Measurements from ENCODE around the gene GALNT10. TPM values are rescaled to one million over a fixed set of nuclear protein-coding genes. Genes with fewer than 3 reads are reported as not detected.

GALNT10 gene
- polyA plus RNA-seq, 1 experiment = 93.1 TPM

DNA sequence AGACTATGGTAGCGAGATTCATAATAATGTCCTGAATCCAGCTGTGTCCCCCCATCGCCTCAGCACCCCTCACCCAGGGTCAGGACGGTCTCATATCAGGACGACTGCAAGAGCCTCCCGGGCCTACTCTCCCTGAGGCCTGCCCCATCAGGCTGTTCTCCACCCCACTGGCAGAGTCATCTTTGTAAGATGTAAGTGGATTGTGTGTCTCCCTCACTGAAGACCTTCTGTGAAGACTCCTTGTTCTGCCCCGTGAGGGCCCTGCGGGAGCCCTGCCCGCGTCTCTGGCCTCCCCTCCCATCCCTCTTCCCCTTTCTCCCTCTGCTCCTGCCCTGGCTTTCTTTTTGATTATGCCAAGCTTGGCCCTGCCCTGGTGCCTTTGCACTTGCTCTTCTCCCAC lies 211.4 kb downstream of the GALNT10 start:
- TF ChIP-seq CTCF (IDR thresholded peaks at IDR 0.05; ENCODE audit: low read depth, low read length) = no peak

GRCh38 chr5:154402611-154403010 lies 212.1 kb downstream of the GALNT10 start:
- POLR2A ChIA-PET = no interaction called here

More for the DNA sequence above, 211.4 kb downstream of the GALNT10 start:
- ChIA-PET CTCF (interaction anchor here (1.0 kb wide), 1 partner anchor 327 kb away, joined by 3 read pairs; no protein-coding TSS in a partner anchor), POLR2A (no interaction called here)
- H3K4me3 ChIP-seq (ENCODE audit: low read depth, low read length) = no peak overlapping the region
- no peaks in the 10 kb centered on the region for H3K9me3 ChIP-seq (ENCODE audit: control insufficient read depth, insufficient read depth, low read length)
- DNase-seq (ENCODE audit: low read depth, low spot score) = no peak
- no peak overlapping the region for H3K27ac ChIP-seq (ENCODE audit: low read depth, low read length)
- no peaks in the 10 kb centered on the region for H3K27me3 ChIP-seq (ENCODE audit: control insufficient read depth, insufficient read depth, low read length)

DNA sequence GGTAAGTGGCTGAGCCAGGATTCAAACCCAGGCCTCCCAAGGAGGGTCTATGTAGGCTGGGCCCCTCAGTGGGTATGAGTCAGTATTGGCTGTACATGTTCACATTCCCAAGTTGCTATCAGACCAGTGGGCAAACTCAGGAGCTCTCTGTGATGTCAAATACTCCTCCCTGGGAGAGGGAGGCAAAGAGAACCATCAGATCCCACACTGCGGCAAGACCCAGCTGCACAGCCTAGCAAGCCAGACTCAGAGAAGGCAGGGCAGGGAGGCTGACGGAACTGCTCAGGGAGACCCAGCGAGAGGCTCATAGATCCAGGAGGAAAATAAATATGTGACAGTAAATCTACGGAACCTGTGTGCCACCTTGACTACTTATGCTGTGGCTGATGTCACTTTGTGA lies 212.7 kb downstream of the GALNT10 start:
- ChIA-PET CTCF (interaction anchor here (0.6 to 6.1 kb wide), 6 partner anchors 205 to 429 kb away, joined by 3 to 98 read pairs (median 31); partner anchors contain the start of gene GALNT10), POLR2A (no interaction called here)
- Histone ChIP-seq H3K27me3 (ENCODE audit: control insufficient read depth, insufficient read depth, low read length) (no peaks in the 10 kb centered on the region), H3K9me3 (ENCODE audit: control insufficient read depth, insufficient read depth, low read length) (no peaks in the 10 kb centered on the region), H3K4me3 (ENCODE audit: low read depth, low read length) (no peak overlapping the region), H3K27ac (ENCODE audit: low read depth, low read length) (no peak overlapping the region)
- no peak for TF ChIP-seq CTCF (IDR thresholded peaks at IDR 0.05; ENCODE audit: low read depth, low read length)
- DNase-seq (ENCODE audit: low read depth, low spot score) = no peak

More at GRCh38 chr5:154402611-154403010, 212.1 kb downstream of the GALNT10 start:
- no peak for TF ChIP-seq CTCF (IDR thresholded peaks at IDR 0.05; ENCODE audit: low read depth, low read length)
- H3K27ac ChIP-seq (ENCODE audit: low read depth, low read length) = no peak overlapping the region
- no peaks in the 10 kb centered on the region for H3K9me3 ChIP-seq (ENCODE audit: control insufficient read depth, insufficient read depth, low read length)
- H3K27me3 ChIP-seq (ENCODE audit: control insufficient read depth, insufficient read depth, low read length) = no peaks in the 10 kb centered on the region
- no peak for DNase-seq (ENCODE audit: low read depth, low spot score)
- CTCF ChIA-PET = interaction anchor here (1.0 to 3.6 kb wide), 3 partner anchors 211 to 327 kb away, joined by 3 to 98 read pairs (median 5); partner anchors contain the start of gene GALNT10
- no peak overlapping the region for H3K4me3 ChIP-seq (ENCODE audit: low read depth, low read length)

DNA sequence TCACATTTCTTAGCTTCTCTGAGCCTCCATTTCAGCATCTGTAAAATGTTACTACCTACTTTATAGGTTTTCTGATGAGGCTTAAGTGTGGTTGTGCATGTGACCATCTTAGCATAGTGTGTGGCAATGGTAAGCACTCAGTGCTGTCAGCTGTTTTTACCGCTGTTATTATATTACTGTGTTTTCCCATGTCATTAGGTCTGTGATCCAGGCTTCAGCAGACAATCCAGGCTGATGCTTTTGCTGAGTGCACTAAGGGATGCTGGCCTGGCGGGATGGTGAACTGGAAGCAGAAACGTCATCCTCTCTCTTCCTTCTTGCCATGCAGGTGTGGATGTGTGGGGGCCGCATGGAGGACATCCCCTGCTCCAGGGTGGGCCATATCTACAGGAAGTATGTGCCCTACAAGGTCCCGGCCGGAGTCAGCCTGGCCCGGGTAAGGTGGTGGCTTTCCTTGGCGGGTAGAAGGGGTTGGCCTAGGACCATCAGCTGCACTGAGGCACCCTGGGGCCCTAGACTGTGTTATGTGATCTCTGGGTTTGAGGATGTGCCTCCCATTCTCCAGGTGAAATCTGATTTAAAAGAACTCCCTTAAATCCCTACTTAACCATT lies 213.3 kb downstream of the GALNT10 start:
- H3K4me3 ChIP-seq (ENCODE audit: low read depth, low read length) = no peak overlapping the region
- no peak for TF ChIP-seq CTCF (IDR thresholded peaks at IDR 0.05; ENCODE audit: low read depth, low read length)
- CTCF ChIA-PET = interaction anchor here (0.5 to 6.1 kb wide), 25 partner anchors 9 to 430 kb away, joined by 3 to 98 read pairs (median 4); partner anchors contain the start of gene GALNT10
- no peaks in the 10 kb centered on the region for H3K9me3 ChIP-seq (ENCODE audit: control insufficient read depth, insufficient read depth, low read length)
- no peak overlapping the region for H3K27ac ChIP-seq (ENCODE audit: low read depth, low read length)
- POLR2A ChIA-PET = interaction anchor here (1.2 kb wide), 1 partner anchor 331 kb away, joined by 5 read pairs; no protein-coding TSS in a partner anchor
- no peak for DNase-seq (ENCODE audit: low read depth, low spot score)
- H3K27me3 ChIP-seq (ENCODE audit: control insufficient read depth, insufficient read depth, low read length) = no peaks in the 10 kb centered on the region
